PFSK-1 (cell line): Measurements from ENCODE around the gene PKP2.

Source experiments
- FOXP2 ChIP-seq: optimal IDR thresholded peaks from 2 replicates; pipeline ENCODE3; 2011; ENCODE audit warnings: borderline replicate concordance, control low read depth, inconsistent platforms; ENCODE audit not compliant: insufficient read depth; ENCODE audit errors: extremely low read length, extremely low read depth
- POLR2AphosphoS5 ChIP-seq: IDR thresholded peaks from 2 replicates; pipeline ENCODE4 v1.6.1; 2012; ENCODE audit warnings: low read depth, mild to moderate bottlenecking, control low read depth, low read length, moderate library complexity
- REST ChIP-seq, 2 experiments: IDR thresholded peaks; 2 replicates each; pipeline versions ENCODE4 v1.6.1 to v1.8.0; 2011 to 2012; ENCODE audit warnings: low read depth in 2 of 2, low read length in 2 of 2, control low read depth in 1 of 2, inconsistent platforms in 1 of 2, mild to moderate bottlenecking in 1 of 2, moderate library complexity in 1 of 2; ENCODE audit not compliant: insufficient read depth in 1 of 2
- SIN3A ChIP-seq: IDR thresholded peaks from 2 replicates; pipeline ENCODE4 v1.6.1; 2012; ENCODE audit warnings: mild to moderate bottlenecking, low read length, moderate library complexity, borderline replicate concordance; ENCODE audit not compliant: insufficient read depth
- TAF1 ChIP-seq: IDR thresholded peaks from 2 replicates; pipeline ENCODE4 v1.6.1; 2012; ENCODE audit warnings: low read length, control low read depth, borderline replicate concordance; ENCODE audit not compliant: insufficient read depth

GRCh38 chr12:32881107-32881506, 15.5 kb downstream of the PKP2 start:
- TF ChIP-seq TAF1 (no peak), REST (IDR thresholded peaks at IDR 0.05; ENCODE audit: insufficient read depth in 1 of 2, low read depth in 2 of 2, low read length in 2 of 2) (no peak), POLR2AphosphoS5 (no peak), SIN3A (no peak), FOXP2 (no peak)
